Stimulated activated CD4-positive, alpha-beta T cell treated with anti-CD3 and anti-CD28 coated beads, Interleukin-4, amount 100 ng/mL, for 4 hours (primary cell): ENCODE measurements around the gene HEATR1.
"Not testable (repeated sequence)": the region's sequence is repeated elsewhere in the genome, so short reads cannot be mapped to it uniquely, and the experiment has no call there.

ENCODE experiments used
- DNase-seq, 2 experiments: peaks; one replicate each; pipeline ENCODE4 v3.0.0-alpha.2; 2020

Gene HEATR1

DNA sequence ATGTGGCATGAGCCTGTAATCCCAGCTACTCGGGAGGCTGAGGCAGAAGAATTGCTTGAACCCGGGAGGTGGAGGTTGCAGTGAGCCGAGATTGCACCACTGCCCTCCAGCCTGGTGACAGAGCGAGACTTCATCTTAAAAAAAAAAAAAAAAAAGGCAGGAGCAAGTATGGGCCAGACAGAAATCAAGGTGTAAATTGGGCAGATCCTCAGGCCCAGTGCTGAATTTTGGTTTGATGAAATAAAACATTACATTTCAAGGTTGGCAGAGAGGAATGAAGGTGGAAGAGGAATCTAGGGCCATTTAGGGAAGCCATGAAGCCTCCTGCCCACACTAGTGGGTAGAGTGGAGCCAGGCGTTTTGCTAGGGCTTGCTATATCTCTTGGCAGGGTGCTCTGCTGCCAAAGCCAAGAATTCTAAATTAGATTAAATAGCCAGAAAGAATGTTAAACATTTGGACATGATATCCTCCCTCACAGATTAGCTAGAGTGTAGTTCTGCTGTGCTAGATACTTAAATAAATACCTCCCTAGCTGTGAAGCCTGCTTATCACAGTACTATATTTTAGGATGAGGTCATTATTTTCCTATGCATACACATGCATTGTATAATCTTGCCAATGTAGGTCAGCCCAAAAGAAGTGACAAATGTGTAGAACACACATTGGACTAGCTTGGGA lies 97.2 kb downstream of the HEATR1 start:
- DNase-seq = no peak

- DNase-seq = not testable (repeated sequence)
These were observed 100.0 kb downstream of the HEATR1 start for GRCh38 chr1:236504338-236504737.

GRCh38 chr1:236502972-236503639 lies 101.2 kb downstream of the HEATR1 start:
- DNase-seq = no peak

DNA sequence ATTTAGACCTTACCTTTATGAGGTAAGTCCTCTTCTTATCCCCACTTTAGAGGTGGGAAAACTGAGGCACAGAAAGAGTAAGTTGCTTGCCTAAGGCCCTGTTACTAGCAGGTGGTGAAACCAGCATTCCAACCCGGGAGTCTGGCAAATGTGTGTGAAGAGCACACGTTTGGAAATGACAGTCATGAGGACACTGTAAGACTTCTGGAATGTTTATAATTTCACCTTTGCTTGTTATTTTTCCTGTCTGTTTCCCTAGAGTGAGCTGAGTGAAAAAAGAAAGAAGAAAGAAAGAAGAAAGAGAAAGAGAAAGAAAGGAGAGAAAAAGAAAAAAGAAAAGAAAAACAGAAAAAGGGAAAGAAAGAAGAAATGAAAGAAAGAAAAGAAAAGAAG lies 101.7 kb downstream of the HEATR1 start:
- no peak for DNase-seq

DNA sequence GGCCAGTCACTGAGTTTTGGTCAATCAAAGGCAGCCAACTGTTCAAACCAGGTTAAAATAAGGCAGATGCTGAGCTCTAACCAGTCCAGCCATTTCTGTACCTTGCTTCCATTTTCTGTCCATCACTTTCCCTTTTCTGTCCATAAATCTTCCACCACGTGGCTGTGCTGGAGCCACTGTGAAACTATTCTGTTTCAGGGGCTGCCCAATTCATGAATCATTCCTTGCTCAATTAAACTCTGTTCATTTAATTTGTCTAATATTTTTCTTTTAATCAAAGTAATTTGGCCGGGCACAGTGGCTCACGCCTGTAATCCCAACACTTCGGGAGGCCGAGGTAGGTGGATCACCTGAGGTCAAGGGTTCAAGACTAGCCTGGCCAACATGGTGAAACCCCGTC lies 103.2 kb downstream of the HEATR1 start:
- no peak for DNase-seq
